Measurements from ENCODE around the gene AK5.
"Not testable (repeated sequence)": the region's sequence is repeated elsewhere in the genome, so short reads cannot be mapped to it uniquely, and the experiment has no call there.

Gene AK5

GRCh38 chr1:77401384-77401783, 119.6 kb downstream of the AK5 start:
- peaks cover 21 to 27% of the 10 kb centered on the region in 2 donors for H3K27me3 Mint-ChIP-seq
- H3K36me3 Mint-ChIP-seq (ENCODE audit: insufficient read depth), result no peaks in the 10 kb centered on the region
- no peak overlapping the region for H3K4me3 Mint-ChIP-seq
- H3K9me3 Mint-ChIP-seq, result no peaks in the 10 kb centered on the region
- H3K4me1 Mint-ChIP-seq (ENCODE audit: low read depth in 2 of 2), result no peaks in the 10 kb centered on the region
- DNase-seq (no peak), ATAC-seq (replicated peaks) (no peak)
- H3K27ac Mint-ChIP-seq, result no peak overlapping the region

GRCh38 chr1:77405186-77405585, 123.4 kb downstream of the AK5 start:
- H3K9me3 Mint-ChIP-seq, result peaks cover 0 to 8% of the 10 kb centered on the region in 2 donors
- H3K27me3 Mint-ChIP-seq, result peaks cover 14 to 23% of the 10 kb centered on the region in 2 donors
- ATAC-seq (replicated peaks) (no peak), DNase-seq (no peak)
- H3K4me3 Mint-ChIP-seq, result no peak overlapping the region
- H3K36me3 Mint-ChIP-seq (ENCODE audit: insufficient read depth), result no peaks in the 10 kb centered on the region
- H3K27ac Mint-ChIP-seq, result no peak overlapping the region
- H3K4me1 Mint-ChIP-seq (ENCODE audit: low read depth in 2 of 2), result no peaks in the 10 kb centered on the region

GRCh38 chr1:77406661-77407060, 124.8 kb downstream of the AK5 start:
- no peak for ATAC-seq (replicated peaks)
- H3K9me3 Mint-ChIP-seq, result peaks cover 0 to 8% of the 10 kb centered on the region in 2 donors
- H3K27me3 Mint-ChIP-seq, result peaks cover 19 to 31% of the 10 kb centered on the region in 2 donors
- no peak overlapping the region for H3K27ac Mint-ChIP-seq
- DNase-seq, result no peak
- H3K4me3 Mint-ChIP-seq, result no peak overlapping the region
- no peaks in the 10 kb centered on the region for H3K4me1 Mint-ChIP-seq (ENCODE audit: low read depth in 2 of 2)
- H3K36me3 Mint-ChIP-seq (ENCODE audit: insufficient read depth), result no peaks in the 10 kb centered on the region

- DNase-seq, result no peak
- ATAC-seq (replicated peaks), result no peak
- peaks cover 29 to 42% of the 10 kb centered on the region in 2 donors for H3K27me3 Mint-ChIP-seq
- H3K9me3 Mint-ChIP-seq, result peaks cover 0 to 8% of the 10 kb centered on the region in 2 donors
- H3K4me3 Mint-ChIP-seq, result no peak overlapping the region
- no peaks in the 10 kb centered on the region for H3K36me3 Mint-ChIP-seq (ENCODE audit: insufficient read depth)
- no peak overlapping the region for H3K27ac Mint-ChIP-seq
- H3K4me1 Mint-ChIP-seq (ENCODE audit: low read depth in 2 of 2), result peaks cover 2 to 3% of the 10 kb centered on the region in 2 donors
These were observed 126.0 kb downstream of the AK5 start for GRCh38 chr1:77407738-77408375.

GRCh38 chr1:77408933-77409332, 127.1 kb downstream of the AK5 start:
- not testable (repeated sequence) for H3K27ac Mint-ChIP-seq; H3K36me3 Mint-ChIP-seq (ENCODE audit: insufficient read depth); H3K4me3 Mint-ChIP-seq; DNase-seq; H3K9me3 Mint-ChIP-seq; ATAC-seq (replicated peaks)
- Mint-ChIP-seq H3K27me3 (peaks cover 39 to 53% of the 10 kb centered on the region in 2 donors), H3K4me1 (ENCODE audit: low read depth in 2 of 2) (peaks cover 11 to 14% of the 10 kb centered on the region in 2 donors)

GRCh38 chr1:77412069-77412819, 130.4 kb downstream of the AK5 start:
- no peaks in the 10 kb centered on the region for H3K36me3 Mint-ChIP-seq (ENCODE audit: insufficient read depth)
- DNase-seq (no peak), ATAC-seq (replicated peaks) (no peak)
- H3K4me3 Mint-ChIP-seq, result no peak overlapping the region
- H3K27ac Mint-ChIP-seq, result no peak overlapping the region
- peaks cover 12 to 14% of the 10 kb centered on the region in 2 donors for H3K4me1 Mint-ChIP-seq (ENCODE audit: low read depth in 2 of 2)
- peaks cover 0 to 8% of the 10 kb centered on the region in 2 donors for H3K9me3 Mint-ChIP-seq
- H3K27me3 Mint-ChIP-seq, result peaks cover 51 to 54% of the 10 kb centered on the region in 2 donors

GRCh38 chr1:77412820-77413530, 131.2 kb downstream of the AK5 start:
- DNase-seq, result no peak
- ATAC-seq (replicated peaks), result no peak
- H3K27me3 Mint-ChIP-seq, result peaks cover 57 to 62% of the 10 kb centered on the region in 2 donors

GRCh38 chr1:77413541-77414335, 131.9 kb downstream of the AK5 start:
- DNase-seq (no peak), ATAC-seq (replicated peaks) (peak; percentile 53)
- H3K27ac Mint-ChIP-seq, result no peak overlapping the region
- peaks cover 12 to 14% of the 10 kb centered on the region in 2 donors for H3K4me1 Mint-ChIP-seq (ENCODE audit: low read depth in 2 of 2)
- peaks cover 0 to 4% of the 10 kb centered on the region in 2 donors for H3K9me3 Mint-ChIP-seq
- H3K27me3 Mint-ChIP-seq, result peaks cover 64% of the 10 kb centered on the region in 2 donors
- peak overlapping the region; percentile 25 to 58 for H3K4me3 Mint-ChIP-seq
- no peaks in the 10 kb centered on the region for H3K36me3 Mint-ChIP-seq (ENCODE audit: insufficient read depth)

More at GRCh38 chr1:77412820-77413530, 131.2 kb downstream of the AK5 start:
- peak overlapping the region in 1 of 2 donors; percentile 58 for H3K4me3 Mint-ChIP-seq
- no peaks in the 10 kb centered on the region for H3K36me3 Mint-ChIP-seq (ENCODE audit: insufficient read depth)
- peaks cover 0 to 8% of the 10 kb centered on the region in 2 donors for H3K9me3 Mint-ChIP-seq
- no peak overlapping the region for H3K27ac Mint-ChIP-seq
- H3K4me1 Mint-ChIP-seq (ENCODE audit: low read depth in 2 of 2), result peaks cover 12 to 14% of the 10 kb centered on the region in 2 donors

GRCh38 chr1:77415579-77415978, 133.8 kb downstream of the AK5 start:
- no peak overlapping the region for H3K27ac Mint-ChIP-seq
- peaks cover 58 to 68% of the 10 kb centered on the region in 2 donors for H3K27me3 Mint-ChIP-seq
- H3K4me3 Mint-ChIP-seq, result no peak overlapping the region
- no peak for DNase-seq
- no peaks in the 10 kb centered on the region for H3K36me3 Mint-ChIP-seq (ENCODE audit: insufficient read depth)
- no peaks in the 10 kb centered on the region for H3K9me3 Mint-ChIP-seq
- peaks cover 15 to 17% of the 10 kb centered on the region in 2 donors for H3K4me1 Mint-ChIP-seq (ENCODE audit: low read depth in 2 of 2)
- no peak for ATAC-seq (replicated peaks)

GRCh38 chr1:77416692-77417450, 135.1 kb downstream of the AK5 start:
- no peaks in the 10 kb centered on the region for H3K9me3 Mint-ChIP-seq
- H3K36me3 Mint-ChIP-seq (ENCODE audit: insufficient read depth), result no peaks in the 10 kb centered on the region
- DNase-seq (no peak), ATAC-seq (replicated peaks) (no peak)
- H3K4me3 Mint-ChIP-seq, result no peak overlapping the region
- peaks cover 21 to 22% of the 10 kb centered on the region in 2 donors for H3K4me1 Mint-ChIP-seq (ENCODE audit: low read depth in 2 of 2)
- H3K27ac Mint-ChIP-seq, result peak overlapping the region in 1 of 2 donors; percentile 9
- H3K27me3 Mint-ChIP-seq, result peaks cover 48 to 64% of the 10 kb centered on the region in 2 donors

- not testable (repeated sequence) for H3K36me3 Mint-ChIP-seq (ENCODE audit: insufficient read depth); H3K9me3 Mint-ChIP-seq; ATAC-seq (replicated peaks); H3K27ac Mint-ChIP-seq; H3K4me3 Mint-ChIP-seq; DNase-seq
- peaks cover 37 to 61% of the 10 kb centered on the region in 2 donors for H3K27me3 Mint-ChIP-seq
- peaks cover 22 to 26% of the 10 kb centered on the region in 2 donors for H3K4me1 Mint-ChIP-seq (ENCODE audit: low read depth in 2 of 2)
These were observed 136.2 kb downstream of the AK5 start for GRCh38 chr1:77418055-77418454.

GRCh38 chr1:77421504-77422233, 139.8 kb downstream of the AK5 start:
- Mint-ChIP-seq H3K27ac (no peak overlapping the region), H3K27me3 (peaks cover 16 to 36% of the 10 kb centered on the region in 2 donors), H3K4me1 (ENCODE audit: low read depth in 2 of 2) (peaks cover 13 to 16% of the 10 kb centered on the region in 2 donors), H3K9me3 (no peaks in the 10 kb centered on the region), H3K4me3 (peak overlapping the region in 1 of 2 donors; percentile 9), H3K36me3 (ENCODE audit: insufficient read depth) (no peaks in the 10 kb centered on the region)
- DNase-seq (peak in 1 of 3 experiments; percentile 9), ATAC-seq (replicated peaks) (peak; percentile 87)
